Brain pericyte (primary cell): Measurements from ENCODE around the gene OR13C2.
A peak's percentile ranks its signal among the peaks of the same experiment; 100 is the strongest.
"Not testable (repeated sequence)": the region's sequence is repeated elsewhere in the genome, so short reads cannot be mapped to it uniquely, and the experiment has no call there.

Source experiments
- DNase-seq: peaks from one replicate; pipeline ENCODE4 v3.0.0-alpha.2; 2012; ENCODE audit warnings: low read depth, low spot score

Gene OR13C2

DNA sequence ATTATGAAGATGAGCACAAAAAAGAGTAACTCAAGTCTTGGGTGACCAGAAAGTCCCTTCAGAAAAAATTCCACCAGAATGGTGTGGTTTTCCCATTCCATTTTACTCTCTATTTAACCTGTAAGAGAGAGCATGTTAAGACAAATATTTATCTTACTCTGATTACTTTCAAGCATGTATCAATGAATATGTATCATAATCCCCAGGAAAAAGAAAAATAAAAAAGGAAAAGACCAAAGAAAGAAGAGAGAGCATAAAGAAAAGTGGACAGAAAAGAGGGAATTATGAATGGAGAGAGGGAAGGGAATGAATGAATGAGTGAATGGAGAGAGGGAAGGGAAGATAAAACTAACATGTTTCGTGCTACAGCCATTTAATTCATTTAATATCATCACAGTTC is at the start of gene OR13C2:
Gene OR13C2, minus strand, starts transcription at position 101 of the 400 bp plus-strand sequence. Its CDS starts 0 bp downstream, at position 101.
- not testable (repeated sequence) for DNase-seq

DNA sequence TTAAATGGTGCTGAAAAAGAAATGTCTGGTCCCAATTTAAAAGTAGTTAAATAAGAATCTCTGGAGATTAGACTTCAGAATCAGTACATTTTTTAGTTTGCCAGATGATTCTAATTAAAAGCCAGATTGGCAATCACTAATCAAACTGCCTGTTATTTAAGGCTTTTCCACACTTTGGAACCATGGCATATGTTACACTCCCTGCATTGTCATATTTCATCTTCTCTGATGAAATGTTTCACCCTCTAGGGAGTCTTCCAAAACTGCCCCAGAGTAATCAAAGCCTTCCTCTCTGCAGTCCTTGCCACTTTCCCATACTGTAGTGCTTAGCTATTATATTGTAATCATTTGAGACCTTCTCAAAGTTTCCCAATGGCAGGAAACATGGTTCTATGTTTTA is 30.0 kb upstream of the OR13C2 start:
- no peak for DNase-seq

DNA sequence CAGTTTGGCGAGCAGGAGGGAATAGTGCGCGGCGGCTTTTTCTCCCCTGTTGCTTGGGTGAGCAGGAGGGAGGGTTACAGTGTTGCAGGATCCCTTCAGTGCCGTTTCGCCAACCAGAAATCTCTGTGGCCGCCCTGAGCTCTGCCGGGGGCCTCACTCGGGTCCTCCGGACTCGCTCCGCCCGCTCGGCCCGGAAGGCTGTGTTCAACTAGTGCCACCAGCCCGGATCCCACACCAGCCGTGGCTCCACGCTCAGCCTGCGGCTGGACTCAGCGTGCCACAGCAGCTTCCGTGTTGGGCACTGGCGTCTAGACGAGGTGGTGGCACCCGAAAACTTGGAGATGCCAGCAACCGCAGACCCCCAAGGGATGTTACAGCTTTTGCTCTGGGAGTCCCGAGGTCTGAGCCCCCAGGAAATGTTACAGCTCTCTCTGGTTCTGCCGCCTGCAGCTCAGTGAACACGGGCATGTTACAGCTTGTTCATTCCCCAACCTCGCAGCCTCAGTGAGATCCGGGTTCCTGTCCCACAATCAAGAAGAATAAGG is 28.6 kb upstream of the OR13C2 start:
- no peak for DNase-seq

- not testable (repeated sequence) for DNase-seq
These were observed 20.5 kb upstream of the OR13C2 start for GRCh38 chr9:104625964-104626363.

DNA sequence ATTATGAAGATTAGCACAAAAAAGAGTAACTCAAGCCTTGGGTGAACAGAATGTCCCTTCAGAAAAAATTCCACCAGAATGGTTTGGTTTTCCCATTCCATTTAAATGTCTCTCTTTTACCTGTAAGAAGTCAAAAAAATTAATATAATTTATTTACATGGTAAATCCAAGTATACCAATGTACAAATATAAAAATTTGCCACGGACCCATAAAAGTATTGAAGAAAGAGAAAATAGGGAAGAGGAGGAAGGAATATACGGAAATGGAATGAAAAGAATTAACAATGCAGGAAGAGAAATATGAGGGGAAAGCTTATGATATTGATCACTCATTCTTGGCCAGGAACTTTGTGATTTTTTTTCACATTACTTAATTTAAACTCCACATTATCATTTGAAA is 12.7 kb upstream of the OR13C2 start, which contains the start of gene OR13C9:
Gene OR13C9, minus strand, starts transcription at position 101 of the 400 bp plus-strand sequence. Its CDS starts 0 bp downstream, at position 101.
- DNase-seq, result no peak

DNA sequence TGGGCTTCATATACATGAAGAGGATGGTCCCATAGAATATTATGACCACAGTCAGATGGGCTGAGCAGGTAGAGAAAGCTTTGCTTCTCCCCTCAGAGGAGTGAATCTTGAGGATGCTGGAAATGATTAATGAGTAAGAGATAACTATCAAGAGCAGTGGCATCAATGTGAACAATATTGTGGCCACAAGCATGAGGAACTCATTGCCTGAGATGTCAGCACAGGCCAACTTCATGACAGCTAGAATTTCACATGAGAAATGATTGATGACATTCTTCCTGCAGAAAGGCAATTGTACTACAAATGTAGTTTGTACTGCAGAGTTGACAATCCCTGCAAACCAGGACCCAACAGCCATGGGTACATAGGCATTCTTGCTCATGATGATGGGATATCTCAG is 12.0 kb upstream of the OR13C2 start:
- DNase-seq, result no peak

GRCh38 chr9:104611213-104611612 is 5.8 kb upstream of the OR13C2 start:
- no peak for DNase-seq

DNA sequence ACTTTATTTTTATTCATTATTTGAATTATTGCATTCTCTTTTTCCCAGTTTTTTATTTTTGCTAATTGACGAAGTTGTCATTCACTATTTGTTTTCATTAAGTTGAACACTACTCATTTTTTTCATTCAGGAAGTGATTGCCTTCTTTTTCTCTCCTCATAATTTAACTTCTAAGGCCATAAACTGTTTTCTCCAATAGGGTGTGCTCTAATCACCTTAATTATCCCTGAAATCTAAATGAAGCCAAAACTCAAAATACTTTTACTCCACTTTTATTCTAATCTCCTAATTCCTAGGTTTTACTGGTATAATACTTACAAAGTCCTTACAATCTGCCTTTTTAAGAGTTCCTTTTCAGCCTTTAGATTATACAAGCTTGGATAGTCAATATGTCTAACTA is 2.9 kb upstream of the OR13C2 start:
- no peak for DNase-seq

DNA sequence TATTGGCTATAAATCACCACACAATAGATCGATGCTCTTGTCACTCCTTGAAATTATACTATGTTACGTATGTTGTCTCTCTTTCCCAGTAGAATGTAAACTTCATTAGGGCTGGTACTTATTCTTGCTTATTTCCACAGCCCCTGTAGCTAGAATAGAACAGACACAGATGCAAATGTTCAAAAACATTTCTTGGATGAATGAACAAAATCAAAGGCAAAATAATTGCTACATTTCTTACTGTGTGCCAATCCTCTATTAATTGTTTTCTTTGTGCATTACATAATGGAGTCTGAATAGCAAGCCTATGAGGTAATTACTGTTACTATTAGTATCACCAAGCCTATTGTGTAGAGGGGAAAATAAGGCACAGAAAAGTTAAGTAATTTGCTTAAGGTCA is 725 bp upstream of the OR13C2 start:
- no peak for DNase-seq

- DNase-seq, result no peak
These were observed 626 bp downstream of the OR13C2 start for GRCh38 chr9:104604801-104605200.

- DNase-seq, result not testable (repeated sequence)
These were observed 6.1 kb downstream of the OR13C2 start, which contains the start of gene OR13C5 for GRCh38 chr9:104599313-104599712. Gene OR13C5 (minus strand): TSS chr9:104599413. CDS start chr9:104599413, 0 bp downstream.

GRCh38 chr9:104598749-104599148 is 6.7 kb downstream of the OR13C2 start:
- not testable (repeated sequence) for DNase-seq

DNA sequence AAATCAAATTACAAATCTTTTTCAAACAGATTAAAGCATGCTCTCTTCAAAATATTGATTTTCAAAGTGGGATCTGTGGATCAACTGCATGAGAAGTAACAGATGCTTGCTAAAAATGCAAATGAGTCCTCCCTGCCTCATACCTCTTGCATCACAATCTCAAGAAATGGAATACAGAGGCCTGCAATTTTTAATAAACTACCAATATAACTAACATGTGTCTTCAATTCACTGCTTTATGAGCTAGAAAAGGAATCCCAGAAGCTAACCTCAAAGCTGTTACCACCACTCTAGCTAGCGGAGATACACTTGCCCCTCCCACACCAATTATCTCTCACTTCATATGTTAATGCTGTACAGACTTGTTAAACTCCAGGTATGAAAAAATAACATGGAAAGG is 15.8 kb downstream of the OR13C2 start:
- no peak for DNase-seq

GRCh38 chr9:104586496-104587180 is 18.8 kb downstream of the OR13C2 start:
- peak; percentile 15 for DNase-seq

GRCh38 chr9:104580562-104580961 is 24.9 kb downstream of the OR13C2 start:
- no peak for DNase-seq

DNA sequence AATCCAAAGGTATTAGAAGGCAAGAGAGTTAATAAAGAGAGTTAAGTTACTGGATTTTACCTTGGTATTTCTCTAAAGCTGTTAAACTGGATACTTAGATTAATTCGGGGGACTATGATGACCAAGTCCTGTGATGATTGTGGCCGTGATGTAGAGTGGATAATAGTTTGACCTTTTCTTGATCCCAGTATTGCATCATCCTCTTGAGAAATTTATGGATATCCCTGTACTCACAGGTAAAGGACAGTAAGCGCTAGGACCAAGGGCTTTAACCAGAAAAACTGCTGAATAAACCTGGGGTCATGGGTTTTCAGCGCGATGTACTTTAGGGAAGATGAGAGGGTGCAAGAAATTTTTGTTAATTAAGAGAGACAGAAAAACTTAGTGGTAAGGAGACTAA is 28.2 kb downstream of the OR13C2 start:
- no peak for DNase-seq

GRCh38 chr9:104575456-104575855 is 30.0 kb downstream of the OR13C2 start:
- no peak for DNase-seq

- no peak for DNase-seq
These were observed 32.8 kb downstream of the OR13C2 start for GRCh38 chr9:104572612-104573011.

DNA sequence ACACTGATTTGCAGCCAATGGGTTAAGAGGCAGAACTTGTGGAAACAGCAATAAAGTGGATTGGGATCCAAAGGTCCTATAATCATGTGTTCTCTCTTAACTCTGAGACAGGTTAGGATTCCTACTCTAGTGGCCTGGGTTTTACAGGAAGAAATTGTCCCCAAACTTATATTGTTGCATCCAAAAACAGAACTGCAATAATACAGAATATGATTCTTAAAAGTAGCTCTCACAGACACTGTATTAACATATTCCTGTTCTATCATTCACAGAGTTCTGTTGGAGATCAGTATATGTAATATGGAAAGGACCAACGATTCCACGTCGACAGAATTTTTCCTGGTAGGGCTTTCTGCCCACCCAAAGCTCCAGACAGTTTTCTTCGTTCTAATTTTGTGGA is 36.6 kb downstream of the OR13C2 start, which contains the start of gene OR13C8:
Gene OR13C8, plus strand, starts transcription at position 301 of the 400 bp plus-strand sequence. Its CDS starts 0 bp downstream, at position 301.
- no peak for DNase-seq

DNA sequence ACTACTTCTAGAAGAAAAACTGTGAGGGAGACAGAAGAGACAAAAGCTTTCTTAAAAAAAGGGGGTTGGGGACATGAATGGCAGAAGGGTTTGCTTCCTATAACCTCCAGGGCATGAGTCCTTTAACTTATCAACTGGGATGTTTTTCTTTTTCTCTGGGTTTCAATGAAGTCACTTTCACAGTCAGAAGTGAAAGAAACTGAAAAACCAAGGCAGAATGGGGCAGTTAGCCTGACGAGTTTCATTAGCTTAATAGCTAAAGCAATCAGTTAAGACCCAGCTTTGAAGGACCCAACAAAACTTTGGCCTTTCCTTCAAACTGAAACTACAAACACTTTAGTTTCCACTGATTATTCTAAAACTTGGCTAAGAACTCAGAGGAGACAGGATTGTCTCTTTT is 41.1 kb downstream of the OR13C2 start:
- no peak for DNase-seq

DNA sequence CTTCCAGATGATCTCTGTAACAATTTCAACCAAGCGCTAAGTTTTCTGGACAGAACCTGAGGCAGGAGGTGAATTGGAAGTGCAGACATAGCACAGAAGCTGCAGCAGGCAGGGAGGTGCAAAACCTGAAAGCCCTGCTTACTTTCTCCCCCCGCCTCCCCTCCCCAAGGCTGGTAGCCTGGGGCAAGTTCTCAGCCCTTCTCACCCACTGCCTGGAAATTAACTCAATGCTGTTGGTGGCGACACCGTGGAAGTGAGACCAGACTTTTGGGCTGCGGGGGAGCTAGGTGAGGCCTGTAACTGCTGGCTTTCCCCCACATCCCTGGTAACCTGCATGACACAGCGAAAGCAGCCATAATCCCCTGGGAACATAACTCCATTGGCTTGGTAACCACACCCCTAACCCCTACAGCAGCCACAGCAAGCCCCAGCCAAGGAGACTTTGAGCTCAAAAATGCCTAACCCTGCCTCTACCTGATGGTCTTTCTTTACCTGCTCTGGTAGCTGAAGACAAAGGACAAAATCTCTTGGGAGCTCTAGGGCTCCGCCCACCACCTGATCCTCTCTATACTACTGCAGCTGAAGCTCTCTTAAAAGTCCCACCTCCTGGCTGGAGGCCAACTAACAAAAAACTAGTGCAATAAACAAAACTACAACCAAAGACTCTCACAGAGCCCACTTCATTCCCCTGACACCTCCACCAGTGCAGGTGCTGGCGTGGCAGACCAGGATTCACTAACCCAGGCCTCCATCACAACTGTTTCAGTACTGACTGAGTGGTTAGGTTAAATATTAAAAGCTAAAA is 48.4 kb downstream of the OR13C2 start:
- DNase-seq, result no peak

DNA sequence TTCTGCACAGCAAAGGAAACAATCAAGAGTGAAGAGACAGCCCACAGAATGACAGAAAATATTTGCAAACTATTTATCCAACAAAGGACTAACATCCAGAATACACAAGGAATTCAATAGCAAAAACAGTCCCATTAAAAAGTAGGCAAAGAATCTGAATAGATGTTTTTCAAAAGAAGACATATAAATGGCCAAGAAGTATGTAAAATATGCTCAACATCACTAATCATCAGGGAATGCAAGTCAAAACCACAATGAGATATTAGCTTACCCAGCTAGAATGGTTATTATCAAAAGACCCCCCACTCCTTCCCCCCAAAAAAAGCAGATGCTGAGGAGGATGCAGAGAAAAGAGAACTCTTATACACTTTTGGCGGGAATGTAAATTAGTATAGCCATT is 49.9 kb downstream of the OR13C2 start:
- no peak for DNase-seq
